HG03064 (cell line): ENCODE data around the gene SPATA20.

Source experiments
- ATAC-seq: cut with Tn5 transposase; IDR thresholded peaks from one replicate; pipeline ENCODE4 v1.9.1; 2021; ENCODE audit warnings: low read depth; ENCODE audit not compliant: unreplicated experiment

The SPATA20 gene

GRCh38 chr17:50573866-50574611 lies 27.1 kb downstream of the SPATA20 start:
- no peak for ATAC-seq

GRCh38 chr17:50575581-50576210 lies 28.7 kb downstream of the SPATA20 start:
- ATAC-seq, result no peak

GRCh38 chr17:50576864-50577263 lies 29.9 kb downstream of the SPATA20 start:
- no peak for ATAC-seq

- no peak for ATAC-seq
Measured at GRCh38 chr17:50577451-50577954, 30.5 kb downstream of the SPATA20 start.

- ATAC-seq, result no peak
Measured at GRCh38 chr17:50578173-50578572, 31.2 kb downstream of the SPATA20 start.

GRCh38 chr17:50579399-50579798 lies 32.4 kb downstream of the SPATA20 start:
- ATAC-seq, result no peak

- no peak for ATAC-seq
Measured at GRCh38 chr17:50580646-50581045, 33.7 kb downstream of the SPATA20 start.

- no peak for ATAC-seq
Measured at GRCh38 chr17:50581316-50581715, 34.3 kb downstream of the SPATA20 start.

- ATAC-seq, result no peak
Measured at GRCh38 chr17:50582741-50583140, 35.8 kb downstream of the SPATA20 start.

GRCh38 chr17:50583641-50584040 lies 36.7 kb downstream of the SPATA20 start:
- ATAC-seq, result no peak

- no peak for ATAC-seq
Measured at GRCh38 chr17:50584116-50584515, 37.1 kb downstream of the SPATA20 start.

GRCh38 chr17:50584749-50585148 lies 37.8 kb downstream of the SPATA20 start:
- ATAC-seq, result no peak

GRCh38 chr17:50585346-50585745 lies 38.4 kb downstream of the SPATA20 start:
- ATAC-seq, result no peak

GRCh38 chr17:50585891-50586290 lies 38.9 kb downstream of the SPATA20 start:
- ATAC-seq, result no peak

- ATAC-seq, result no peak
Measured at GRCh38 chr17:50586421-50587247, 39.7 kb downstream of the SPATA20 start.

GRCh38 chr17:50587571-50587970 lies 40.6 kb downstream of the SPATA20 start:
- no peak for ATAC-seq

- no peak for ATAC-seq
Measured at GRCh38 chr17:50588391-50589049, 41.5 kb downstream of the SPATA20 start.

GRCh38 chr17:50589095-50589705 lies 42.2 kb downstream of the SPATA20 start:
- ATAC-seq, result no peak

GRCh38 chr17:50590946-50591737 lies 44.2 kb downstream of the SPATA20 start:
- ATAC-seq, result no peak
